Putamen (tissue), 1 donor: ENCODE measurements around the gene CRYBB1.

Experiments
- DNase-seq: peaks from one replicate; pipeline ENCODE4 v3.0.0-alpha.2; 2016; ENCODE audit warnings: low spot score

CRYBB1 gene

DNA sequence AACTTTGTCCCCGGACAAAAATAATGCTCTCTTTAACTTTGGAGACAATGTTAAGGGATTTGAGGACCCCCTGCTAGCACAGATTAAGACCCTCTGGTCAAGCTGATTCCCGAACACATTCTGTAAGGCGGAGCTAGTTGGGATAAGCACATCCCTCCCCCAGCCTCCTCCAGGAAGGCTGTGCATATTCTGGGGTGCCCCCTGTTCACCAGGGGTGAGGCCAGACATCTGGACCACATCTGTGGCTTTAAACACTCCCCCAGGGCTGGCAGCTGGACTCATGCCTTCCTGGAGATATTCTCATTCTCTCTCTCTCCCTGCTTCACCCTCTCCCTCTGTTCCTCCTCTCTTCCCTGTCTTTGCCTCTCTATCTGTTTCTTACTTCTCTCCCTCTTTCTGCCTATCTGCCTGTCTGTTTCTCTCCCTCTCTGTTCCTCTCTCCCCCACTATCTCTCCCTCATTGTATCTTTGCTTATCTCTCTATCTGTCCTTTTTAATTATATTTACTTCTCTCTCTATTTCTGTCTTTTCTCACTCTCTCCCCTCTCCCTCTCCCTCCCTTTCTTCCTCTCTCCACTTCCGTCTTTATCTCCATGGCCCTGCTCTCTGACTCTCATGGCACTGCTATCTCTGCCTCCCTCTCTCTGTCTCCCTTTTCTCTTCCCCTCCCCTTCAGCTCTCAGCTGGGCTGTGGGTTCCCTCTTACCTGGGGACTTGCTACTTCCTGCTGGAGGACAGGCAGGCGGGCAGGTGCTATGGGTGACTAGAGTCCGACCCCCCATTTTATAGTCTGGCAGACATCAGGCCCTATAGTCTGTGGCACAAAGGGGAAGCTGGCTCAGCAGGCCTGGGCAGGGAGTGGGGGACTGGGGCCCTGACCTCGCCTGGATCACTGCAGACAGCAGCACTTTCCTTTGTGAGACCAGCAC is at the start of gene CRYBB1:
CRYBB1 (minus strand) TSS at position 757 of the 929 bp plus-strand sequence. CDS start 1,708 bp downstream, outside the sequence.
- DNase-seq: peak; percentile 12

DNA sequence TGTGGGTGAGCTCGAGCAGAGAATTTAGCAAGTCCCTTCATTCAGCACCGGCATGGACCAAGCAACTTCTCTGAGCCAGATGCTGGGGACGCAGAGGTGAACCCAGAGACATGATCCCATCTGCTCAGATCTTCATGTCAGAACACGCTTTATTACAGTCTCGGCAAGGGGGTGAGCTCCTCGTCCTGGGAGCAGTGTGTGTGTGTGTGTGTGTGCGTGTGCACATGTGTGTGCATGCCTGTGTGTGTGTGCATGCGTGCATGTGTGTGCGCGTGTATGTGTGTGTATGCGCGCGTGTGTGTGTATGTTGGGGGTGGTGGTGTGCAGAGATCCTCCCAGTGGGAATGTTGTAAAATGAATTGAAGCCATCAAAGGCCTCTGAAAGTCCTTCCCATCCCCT is 49.3 kb upstream of the CRYBB1 start:
- DNase-seq: no peak

DNA sequence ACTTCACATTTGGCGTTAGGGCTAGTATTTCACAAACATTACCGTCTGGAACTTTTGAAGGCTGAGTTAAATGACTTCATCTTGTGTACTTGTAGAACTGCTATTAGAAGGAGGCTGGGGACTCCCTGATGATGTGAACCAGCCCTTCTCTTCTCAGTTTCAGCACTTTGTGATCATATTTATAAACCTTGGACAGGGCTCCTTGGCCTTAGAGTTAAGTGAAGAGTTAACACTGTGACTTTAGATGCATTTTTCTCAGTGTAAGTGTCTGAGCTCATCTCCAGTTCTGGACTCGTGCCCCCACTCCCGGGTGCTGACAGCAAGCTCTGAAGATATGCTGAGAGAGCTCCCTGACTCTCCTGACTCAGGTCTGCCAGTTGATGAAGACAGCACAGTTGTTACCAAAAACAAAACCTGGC is 48.0 kb upstream of the CRYBB1 start:
- no peak for DNase-seq

DNA sequence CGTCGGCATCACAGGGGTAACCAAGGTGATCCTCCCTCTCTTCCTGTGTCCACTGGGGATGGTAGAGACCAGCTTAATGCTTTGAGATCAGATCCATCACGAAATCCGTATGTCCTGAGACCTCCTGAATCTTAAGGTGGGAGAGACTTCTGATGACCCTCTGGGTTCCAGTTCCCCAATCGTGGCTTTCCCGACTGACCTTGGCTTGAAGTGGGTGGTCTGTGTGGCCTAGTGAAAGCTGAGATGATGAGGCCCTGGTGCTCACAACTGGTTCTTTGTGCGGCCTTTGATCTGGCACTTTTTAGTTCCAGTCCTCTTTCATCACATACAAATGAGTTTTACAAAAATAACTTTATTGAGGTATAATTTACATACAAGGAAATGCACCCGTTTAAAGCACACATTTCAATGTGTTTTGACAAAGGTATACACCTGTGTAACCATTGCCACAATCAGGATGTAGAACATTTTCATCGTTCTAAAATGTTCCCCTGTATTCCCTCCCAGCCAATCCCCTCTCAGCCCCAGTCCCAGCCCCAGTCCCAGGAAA is 45.6 kb upstream of the CRYBB1 start:
- DNase-seq: no peak

DNA sequence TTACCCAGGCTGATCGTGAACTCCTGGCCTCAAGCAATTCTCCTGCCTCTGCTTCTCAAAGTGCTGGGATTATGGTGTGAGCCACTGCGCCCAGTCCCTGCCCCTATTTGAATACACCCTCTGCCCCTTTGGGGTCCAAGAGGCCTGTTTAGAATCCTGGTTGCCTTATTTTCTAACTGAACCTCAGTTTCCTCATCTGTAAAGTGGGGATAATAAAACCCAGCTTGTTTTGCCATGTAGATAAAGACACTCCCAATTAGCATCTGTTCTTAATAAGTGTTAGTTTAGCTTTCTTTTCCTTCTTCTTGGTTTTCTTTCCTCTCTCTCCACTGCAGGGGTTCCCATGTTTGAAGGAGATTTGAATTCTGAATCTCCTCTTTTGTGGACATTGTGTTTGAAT is 44.3 kb upstream of the CRYBB1 start:
- no peak for DNase-seq

DNA sequence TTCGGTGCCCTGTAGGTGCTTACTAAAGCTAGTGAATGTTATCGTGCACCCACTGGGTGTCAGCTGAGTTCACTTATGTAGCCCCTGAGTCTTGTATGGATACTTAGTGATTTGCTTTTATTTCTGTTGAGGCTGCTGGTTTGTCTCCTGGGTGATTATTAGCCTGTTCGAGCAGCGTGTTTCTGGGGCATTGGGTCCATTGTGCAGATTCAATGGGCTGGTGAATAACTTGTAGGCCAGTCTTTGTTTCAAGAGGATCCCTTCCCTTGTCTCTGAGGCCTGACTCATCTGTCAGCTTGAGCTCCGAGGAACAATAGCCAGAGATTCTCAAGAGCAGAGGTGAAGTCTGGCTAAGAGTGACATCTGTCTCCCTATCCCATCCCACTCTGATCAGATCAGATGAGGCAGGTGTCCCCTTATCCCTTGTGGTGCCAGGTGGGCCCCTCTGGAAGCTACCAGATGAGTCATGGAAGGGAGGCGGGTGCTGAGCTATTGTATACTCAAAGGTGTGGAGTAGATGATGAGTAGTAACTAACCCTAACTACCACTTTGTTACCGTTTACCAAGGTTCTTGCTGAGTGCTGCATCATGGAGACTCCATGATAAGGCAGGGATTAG is 43.2 kb upstream of the CRYBB1 start:
- no peak for DNase-seq

DNA sequence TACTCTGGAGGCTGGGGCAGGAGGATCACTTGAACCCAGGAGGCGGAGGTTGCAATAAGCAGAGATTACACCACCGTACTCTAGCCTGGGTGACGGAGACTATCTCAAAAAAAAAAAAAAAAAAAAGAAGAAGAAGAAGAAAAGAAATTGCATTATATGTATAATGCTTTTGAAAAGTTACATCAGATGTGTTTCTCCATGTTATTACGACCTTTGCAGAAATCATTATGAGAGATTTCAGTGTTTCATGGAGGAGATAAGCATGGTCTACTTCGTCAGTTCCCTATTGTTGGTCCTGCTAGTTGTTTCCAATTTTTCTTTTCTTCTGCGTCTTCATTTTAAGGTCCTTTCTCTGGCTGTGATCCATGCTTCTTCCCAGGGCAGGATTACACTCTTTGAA is 42.5 kb upstream of the CRYBB1 start:
- DNase-seq: no peak

DNA sequence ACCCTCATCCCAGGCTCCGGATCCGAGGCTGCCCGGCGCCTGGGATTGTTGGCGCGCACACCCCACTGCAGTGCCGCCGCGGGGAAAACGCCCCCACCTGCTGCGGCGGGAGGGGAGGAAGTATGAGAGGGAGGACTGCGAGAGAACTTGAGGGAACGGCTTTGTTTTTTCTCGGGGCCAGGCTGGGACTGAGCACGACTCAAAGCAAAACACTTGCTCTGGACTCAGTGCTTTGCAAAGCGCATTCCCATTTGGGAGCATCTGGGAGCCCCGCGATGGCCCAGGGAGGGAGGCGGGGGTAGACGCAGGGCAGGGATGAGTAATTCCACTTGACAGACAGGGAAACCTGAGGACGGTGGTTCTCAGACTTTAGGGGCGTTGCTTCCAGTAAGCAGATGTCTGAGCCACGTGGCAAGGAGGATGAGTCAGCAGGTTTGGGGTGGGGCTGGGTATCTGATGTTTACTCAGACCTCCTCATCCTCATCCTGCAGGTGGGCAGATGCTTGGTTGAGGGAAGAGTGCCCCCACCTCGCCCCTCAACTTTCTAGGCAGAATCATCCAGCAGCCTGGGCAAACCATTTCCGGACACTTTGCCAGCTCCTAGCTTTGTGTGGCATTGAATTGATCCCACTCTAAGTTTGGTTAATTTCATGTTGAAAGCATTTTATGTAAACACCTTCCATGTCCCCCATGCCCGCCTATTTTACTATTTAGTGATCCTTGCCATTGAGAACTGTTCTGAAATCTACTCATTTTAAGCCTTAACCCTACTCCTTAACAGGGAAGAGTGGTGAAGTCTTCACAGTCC is 41.0 kb upstream of the CRYBB1 start:
- DNase-seq: peak; percentile 74

DNA sequence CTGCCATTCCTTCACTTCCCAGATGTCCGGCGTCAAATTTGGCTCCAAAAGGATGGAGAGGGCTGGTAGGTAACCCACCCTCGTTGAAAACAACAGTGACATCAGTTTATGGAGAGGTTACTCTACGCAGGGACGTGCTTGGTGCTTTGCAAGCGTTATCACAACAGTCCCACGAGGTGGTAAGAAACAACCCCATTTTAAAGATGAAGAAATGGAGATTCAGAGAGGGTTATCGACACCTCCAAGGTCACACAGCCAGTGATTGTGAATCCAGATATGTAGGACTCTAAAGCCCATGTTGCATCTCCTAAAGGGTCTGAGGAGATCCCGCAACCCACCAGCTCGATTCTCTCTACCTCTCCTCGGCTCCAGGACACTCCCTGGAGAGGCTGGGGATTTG is 40.3 kb upstream of the CRYBB1 start:
- no peak for DNase-seq

DNA sequence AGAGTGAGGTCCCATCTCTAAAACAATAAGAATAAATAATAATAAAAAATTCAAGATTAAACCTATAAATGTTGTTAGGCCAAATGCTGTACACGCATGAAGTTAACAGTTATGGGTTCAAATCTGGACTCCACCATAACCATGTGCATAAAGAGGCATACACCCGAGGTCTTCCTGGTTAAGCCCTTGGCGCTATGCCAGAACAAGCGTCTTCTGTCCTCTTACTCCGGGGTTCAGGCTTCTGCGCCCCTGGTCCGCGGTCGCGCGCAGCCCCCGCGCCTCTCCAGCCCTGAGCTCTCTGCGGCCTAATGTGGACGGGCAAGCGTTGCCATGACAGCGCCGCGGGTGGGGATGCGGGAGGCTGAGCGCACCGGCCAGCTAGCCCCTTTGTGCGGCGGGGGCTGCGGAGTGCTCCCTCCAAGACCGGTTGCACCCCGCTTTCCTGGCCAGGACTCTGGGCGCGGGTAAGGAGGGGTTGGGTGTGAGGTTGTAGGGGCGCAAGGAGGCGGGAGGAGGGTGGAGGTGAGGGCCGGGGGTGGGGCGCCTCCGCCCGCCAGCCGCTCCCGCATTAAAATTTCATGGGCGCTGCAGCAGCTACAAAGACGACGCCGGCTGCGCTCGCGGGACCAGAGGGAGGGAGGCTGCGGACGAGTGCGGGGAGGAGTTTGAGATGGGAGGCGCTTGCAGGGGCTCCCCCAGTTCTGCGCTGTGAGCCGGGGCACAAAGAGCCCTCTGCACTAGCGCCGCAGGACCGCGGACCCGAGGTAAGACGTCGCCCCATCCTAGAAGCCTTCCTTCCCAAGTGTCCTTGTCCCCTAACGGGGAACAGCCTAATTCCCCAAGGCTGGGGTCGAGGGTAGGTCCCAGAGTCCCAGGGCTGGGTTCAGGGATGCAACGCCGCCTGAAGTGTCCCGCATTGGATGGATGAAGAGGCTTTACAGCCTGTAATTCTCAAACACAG is 39.3 kb upstream of the CRYBB1 start, which contains the start of gene MIAT:
MIAT (plus strand) TSS at position 698 of the 961 bp plus-strand sequence.
- no peak for DNase-seq

DNA sequence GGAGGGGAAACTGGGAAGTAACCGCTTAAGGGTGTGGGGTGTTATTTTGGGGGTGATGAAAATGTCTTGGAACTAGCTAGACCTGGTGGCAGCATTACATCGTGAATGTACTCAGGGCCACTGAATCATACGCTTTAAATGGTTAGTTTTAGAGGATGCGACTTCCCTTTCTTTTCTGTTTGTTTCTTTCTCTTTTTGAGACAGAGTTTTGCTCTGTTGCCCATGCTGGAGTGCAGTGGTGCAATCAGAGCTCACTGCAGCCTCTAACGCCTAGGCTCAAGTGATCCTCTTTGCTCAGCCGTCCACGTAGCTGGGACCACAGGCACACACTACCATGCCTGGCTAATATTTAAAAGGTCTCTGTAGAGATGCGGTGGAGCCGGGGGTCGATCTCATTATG is 34.0 kb upstream of the CRYBB1 start:
- DNase-seq: no peak

DNA sequence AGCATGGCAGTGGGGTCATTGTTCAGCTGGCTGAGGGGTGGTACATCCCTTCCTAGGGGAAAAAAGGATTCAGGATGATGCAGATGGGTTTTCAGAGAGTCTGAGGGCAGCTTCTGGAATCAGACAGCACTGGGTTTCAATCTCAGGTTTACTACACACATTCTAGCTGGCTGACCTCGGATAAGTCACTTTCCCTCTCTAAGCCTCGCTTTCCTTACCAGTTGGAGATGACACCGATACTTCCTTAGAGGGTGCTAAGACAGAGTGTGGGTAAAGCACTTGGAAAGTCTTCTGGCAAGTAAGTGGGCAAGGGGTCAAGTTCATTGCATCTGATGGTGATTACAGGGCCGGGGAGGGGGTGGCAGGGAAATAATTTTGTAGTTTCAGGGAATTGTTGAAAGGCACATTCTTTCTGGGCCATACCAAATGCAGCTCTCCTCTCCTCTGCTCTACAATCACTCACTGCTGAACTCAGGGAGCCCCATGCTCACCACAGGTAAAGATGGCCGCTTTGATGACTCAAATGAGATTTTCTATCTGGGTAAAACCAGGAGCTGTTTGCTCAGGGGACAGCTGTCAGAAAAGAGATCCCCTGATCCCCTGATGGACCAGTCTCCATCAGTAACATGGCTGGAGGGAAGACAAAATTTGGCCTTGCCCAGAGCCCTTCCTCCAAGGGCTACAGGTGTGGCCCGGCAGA is 33.0 kb upstream of the CRYBB1 start:
- no peak for DNase-seq

DNA sequence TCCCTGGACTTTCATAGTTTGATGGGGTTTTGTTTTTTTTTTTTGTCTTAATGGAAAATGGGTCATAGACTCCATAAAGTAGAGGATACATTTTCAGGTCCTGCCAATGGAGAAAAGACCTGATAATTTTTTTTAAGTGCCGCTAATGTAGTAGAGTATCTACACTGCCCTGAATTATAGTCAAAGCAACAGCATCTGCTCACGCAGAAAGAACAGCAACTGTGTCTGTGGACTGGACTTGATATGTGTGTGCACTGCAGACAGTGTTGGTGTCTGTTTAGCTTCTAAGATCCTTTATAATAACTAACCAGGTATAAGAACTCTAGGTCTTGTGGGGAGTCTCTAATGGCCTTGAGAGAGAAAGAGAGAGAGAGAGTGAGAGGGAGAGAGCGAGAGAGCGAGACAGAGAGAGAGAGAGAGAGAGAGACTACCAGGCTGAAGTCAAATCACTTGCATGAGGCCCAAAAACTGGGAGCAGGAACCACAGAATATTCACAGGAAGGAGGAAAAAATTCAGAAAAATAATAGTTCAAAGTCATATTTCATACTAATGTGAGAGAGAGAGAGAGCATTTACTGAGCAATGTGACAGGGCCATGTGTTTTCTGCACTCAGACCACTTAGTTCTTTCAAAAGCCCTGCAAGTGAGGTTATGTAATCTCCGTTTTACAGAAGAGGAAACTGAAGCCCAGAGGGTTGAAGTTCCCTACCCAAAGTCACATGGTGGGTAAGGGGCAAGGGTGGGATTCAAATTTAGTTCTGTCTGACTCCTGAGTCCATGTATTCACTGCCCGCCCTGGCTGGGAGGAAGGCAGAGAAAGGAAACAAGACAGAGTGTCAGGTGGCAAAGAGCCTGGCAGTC is 30.9 kb upstream of the CRYBB1 start:
- no peak for DNase-seq

DNA sequence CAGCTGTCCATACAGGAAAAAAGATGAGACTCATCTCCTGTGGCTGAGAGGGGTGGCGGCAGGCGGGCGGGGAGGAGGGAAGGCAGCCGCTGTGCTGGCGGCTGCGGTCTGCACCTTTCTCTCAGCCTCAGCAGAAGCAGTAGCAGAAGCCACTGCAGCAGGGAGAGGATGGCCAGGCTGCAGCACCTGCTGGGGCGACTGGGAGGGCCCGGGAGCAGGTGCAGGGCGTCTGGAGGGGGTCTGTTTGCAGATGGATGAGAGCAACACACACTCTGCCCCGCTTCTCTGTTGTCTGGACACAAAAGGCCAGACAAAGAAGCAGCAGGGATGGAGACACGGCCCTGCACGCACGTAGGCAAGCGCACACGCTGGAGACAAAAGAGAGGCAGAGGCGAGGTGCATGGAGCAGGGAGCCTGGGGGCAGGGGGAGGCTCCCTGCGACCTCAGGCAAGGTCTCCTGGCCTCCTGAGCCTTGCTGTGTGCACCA is 30.2 kb upstream of the CRYBB1 start:
- no peak for DNase-seq

DNA sequence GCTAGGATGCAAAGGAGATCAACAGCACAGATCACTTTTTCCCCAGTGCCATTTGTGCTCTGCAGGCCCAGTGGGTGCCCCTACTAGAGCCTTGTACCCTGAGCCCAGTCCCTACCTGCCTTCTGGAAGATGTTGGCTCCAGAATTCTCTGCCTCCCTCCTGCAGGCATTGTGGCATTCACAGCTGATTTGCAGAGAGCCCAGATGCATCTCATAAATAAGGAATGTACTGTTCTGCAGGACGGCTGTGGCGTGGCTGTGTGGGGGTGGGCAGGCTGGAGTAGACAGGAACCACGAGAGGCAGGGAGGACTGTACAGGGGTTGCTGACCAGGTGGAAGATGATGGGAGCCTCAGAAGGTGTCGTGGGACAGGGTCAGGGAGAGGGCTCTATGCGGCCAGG is 28.3 kb upstream of the CRYBB1 start:
- no peak for DNase-seq

DNA sequence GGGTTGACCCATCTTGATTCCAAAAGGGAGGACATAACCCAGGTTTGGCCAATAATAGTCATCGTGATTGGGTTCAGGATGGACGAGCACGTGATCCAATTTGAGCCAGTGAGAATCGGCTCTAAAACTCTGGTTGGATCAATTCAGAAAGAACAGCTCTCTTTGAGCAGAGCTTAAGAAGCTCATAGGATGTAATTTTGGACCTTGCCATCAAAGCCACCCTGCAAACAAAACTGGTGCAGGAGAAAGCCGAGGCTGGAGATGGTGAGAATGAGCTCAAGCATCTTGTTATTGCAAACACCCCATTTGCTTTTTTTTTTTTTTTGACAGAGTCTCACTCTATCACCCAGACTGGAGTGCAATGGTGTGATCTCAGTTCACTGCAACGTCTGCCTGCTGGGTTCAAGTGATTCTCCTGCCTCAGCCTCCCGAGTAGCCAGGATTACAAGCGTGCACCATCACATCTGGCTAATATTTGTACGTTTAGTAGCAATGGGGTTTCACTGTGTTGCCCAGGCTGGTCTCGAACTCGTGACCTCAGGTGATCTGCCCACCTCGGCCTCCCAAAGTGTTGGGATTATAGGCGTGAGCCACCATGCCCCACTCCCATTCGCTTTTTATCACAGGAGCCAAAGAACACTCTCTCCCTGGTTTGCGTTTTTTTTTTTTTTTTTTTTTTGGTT is 25.7 kb upstream of the CRYBB1 start:
- no peak for DNase-seq

DNA sequence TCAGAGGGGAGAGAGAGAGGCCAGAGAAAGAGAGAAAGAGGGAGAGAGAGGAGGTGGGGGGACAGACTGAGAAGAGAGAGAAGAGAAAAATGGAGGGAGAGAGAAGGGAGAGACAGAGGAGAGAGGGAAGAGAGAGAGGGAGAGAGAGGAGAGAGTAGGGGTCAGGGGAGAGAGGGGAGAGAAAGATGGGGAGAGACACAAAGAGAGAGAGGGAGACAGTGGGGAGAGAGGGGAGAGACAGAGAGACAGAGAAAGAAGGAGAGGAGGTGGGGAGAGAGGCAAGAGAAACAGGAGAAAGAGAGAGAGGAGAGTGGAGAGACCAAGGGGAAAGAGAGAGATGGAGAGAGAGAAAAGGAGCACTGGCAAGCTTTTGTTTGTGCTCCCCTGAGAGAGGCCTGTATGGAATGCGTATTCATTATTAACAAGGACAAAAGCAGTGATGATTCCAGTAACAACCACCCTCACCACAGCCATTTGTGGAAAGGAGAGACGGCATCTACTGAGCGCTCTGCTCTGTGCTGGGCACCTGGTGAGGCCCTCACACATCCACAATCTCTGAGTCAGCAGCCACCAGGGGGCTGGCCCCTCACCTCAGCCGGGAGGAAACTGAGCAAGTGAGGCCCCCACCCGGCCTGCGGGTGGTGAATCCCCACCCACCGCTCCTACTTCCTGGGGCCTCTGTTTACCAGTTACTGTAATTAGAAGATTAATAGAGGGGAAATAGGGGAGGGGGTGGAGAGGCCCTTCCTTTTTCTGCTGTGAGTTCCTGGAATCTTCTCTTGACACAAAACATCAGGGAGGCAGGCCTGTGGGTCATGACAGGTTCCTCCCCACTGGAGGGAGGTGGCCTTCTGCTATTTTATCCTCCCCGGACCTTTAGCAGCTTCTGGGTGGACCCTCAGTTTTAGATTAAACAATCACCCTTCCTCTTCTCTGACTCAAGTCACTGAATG is 24.9 kb upstream of the CRYBB1 start:
- no peak for DNase-seq
